Activated gamma-delta T cell treated with Interleukin-2 at 50 U/mL for 16 hours (primary cell): ENCODE data around the gene DEXI.
"Not testable (repeated sequence)": the region's sequence is repeated elsewhere in the genome, so short reads cannot be mapped to it uniquely, and the experiment has no call there.

Experiments used
- DNase-seq: peaks from one replicate; pipeline ENCODE4 v3.0.0-alpha.2; 2020

Gene DEXI

GRCh38 chr16:10925285-10925684, 17.0 kb downstream of the DEXI start:
- not testable (repeated sequence) for DNase-seq

GRCh38 chr16:10923650-10924214, 18.5 kb downstream of the DEXI start:
- DNase-seq, result no peak

DNA sequence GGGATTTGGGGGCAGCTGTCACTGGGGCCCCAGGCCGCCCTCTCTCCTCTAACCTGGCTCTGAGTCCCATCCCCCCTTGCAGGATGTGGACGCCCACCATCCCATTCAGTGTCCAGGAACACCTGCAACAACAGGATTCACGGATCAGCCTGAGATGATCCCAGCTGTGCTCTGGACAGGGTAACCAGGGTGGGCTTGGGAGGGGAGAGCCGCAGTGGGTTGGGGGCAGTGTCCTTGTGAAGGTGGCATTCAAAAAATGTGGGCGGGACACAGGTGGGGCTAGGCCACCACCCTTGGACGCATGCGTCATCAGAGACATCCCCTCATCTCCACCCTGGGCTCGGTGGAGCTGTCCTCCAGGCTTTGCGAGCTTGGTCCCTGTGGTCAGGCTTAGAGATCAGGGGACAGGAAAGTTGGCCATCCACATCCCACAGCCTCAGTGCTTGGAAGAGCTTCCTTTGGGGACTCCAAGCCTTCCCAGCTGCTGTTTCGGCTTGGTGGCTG, 19.1 kb downstream of the DEXI start:
- no peak for DNase-seq

- no peak for DNase-seq
Measured at GRCh38 chr16:10922328-10923145, 19.7 kb downstream of the DEXI start.

GRCh38 chr16:10921536-10922327, 20.5 kb downstream of the DEXI start:
- no peak for DNase-seq

DNA sequence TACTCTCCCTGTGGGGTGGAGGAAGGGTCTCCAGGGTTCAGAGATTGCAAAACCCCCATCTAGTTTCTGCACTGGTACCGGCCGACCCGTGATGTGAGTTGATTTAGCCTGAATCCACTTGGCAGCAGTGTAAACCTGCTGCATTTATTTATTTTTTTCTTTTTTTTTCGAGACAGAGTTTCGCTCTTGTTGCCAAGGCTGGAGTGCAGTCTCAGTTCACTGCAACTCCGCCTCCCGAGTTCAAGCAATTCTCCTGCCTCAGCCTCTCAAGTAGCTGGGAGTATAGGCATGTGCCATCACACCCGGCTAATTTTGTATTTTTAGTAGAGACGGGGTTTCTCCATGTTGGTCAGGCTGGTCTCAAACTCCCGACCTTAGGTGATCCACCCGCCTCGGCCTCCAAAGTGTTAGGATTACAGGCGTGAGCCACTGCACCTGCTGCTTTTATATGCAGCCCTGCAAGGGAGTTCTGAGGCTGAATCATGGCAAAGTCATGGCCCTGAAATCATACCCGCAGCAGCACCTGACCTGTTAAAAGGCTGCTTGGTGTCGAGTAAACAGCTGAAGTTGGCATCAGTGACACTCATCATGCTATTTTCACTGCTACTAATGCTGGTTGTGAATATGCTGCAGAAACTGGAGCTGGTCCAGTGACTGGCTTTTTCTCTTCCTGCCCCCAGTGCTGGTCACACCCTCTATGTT, 21.4 kb downstream of the DEXI start:
- no peak for DNase-seq

- DNase-seq, result no peak
Measured at GRCh38 chr16:10919003-10919351, 23.3 kb downstream of the DEXI start.

DNA sequence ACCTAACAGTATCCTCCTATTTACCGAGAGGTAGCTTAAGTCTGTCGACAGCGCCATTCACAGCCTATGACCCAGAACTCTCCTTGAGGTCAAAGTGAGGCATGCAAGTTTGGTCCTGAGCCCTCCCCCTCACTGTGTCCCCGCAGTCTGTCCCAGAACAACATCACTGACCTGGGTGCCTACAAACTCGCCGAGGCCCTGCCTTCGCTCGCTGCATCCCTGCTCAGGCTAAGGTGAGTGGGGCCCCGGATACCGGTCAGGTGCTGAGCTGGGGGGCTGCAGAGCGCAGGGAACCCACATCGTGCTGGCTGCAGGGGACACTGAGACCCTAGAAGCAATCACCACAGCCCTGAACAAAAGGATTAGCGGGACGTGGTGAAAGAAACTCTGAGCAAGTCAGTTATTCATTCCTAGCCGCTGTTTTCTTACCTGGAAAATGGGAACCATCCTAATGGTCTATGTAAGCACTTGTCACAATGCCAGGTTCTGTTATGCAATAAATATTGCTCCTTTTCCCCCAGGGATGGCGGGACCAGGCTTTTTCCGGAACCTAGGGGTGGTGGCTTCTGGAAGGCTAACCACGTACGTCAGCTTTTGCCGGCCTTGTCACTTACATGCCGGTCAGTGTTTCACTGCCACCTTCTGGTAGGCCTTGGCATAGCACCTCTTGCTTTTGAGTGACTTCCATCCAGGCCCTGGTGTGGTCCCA, 23.8 kb downstream of the DEXI start:
- DNase-seq, result peak; percentile 78

- DNase-seq, result no peak
Measured at GRCh38 chr16:10916534-10916933, 25.7 kb downstream of the DEXI start.

- DNase-seq, result no peak
Measured at GRCh38 chr16:10911267-10911666, 31.0 kb downstream of the DEXI start.

DNA sequence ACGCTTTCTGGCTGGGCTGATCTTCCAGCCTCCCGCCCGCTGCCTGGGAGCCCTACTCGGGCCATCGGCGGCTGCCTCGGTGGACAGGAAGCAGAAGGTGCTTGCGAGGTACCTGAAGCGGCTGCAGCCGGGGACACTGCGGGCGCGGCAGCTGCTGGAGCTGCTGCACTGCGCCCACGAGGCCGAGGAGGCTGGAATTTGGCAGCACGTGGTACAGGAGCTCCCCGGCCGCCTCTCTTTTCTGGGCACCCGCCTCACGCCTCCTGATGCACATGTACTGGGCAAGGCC, 34.6 kb downstream of the DEXI start:
- no peak for DNase-seq

GRCh38 chr16:10906914-10907756, 35.1 kb downstream of the DEXI start:
- no peak for DNase-seq

GRCh38 chr16:10906482-10906881, 35.8 kb downstream of the DEXI start:
- no peak for DNase-seq

DNA sequence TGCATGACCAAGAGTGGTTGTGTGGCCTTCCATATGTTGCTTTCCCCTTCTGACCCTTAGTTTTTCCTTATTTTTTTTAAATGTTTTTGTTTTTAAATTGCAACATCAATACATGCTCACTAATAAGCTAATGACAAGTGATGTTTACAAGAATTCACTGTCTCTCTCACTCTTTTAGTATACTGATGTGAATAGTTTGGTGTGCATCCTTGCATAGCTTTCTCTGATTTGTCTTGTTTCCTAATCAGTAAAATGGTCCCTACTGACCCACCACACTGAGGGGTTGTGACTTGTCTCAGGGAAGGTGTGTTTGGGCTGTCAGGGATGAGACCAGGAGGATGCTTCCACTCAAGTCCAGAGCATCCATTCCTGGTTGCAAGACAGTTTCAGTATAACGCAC, 39.3 kb downstream of the DEXI start:
- no peak for DNase-seq

DNA sequence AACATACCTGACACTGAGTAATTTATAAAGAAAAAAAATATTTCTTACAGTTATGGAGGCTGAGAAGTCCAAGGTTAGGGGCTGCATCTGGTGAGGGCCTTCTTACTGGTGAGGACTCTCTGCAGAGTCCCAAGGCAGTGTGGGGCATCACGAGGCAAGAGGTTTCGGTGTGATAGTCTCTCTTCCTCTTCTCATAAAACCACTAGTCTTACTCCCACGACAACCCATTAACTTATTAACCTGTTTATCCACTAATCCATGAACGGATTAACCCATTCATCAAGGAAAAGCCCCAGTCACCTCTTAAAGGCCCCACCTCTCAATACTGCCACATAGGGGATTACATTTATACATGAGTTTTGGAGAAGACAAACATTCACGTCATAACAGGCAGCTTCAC, 45.1 kb downstream of the DEXI start:
- no peak for DNase-seq

DNA sequence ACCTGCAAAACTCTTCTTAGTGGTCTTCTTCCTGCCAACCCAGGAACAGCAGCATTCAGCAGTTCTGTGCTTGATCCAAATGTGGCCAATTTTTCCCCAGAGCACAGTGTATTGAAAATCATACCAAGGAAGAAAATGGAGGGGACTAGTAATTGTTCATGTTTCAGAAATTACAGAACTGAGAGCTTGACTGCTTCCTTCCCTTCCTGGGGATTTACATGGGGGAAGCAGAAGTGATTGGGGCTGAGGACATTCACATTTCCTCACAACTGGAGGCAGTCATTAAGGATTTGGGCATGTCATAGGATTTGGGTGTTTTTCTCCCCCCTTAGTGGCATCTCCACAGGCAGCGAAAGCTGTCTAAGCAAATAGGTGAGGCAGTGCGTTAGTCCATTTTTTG, 45.5 kb downstream of the DEXI start:
- no peak for DNase-seq

- no peak for DNase-seq
Measured at GRCh38 chr16:10896165-10896564, 46.1 kb downstream of the DEXI start.

- peak; percentile 20 for DNase-seq
Measured at GRCh38 chr16:10895053-10895946, 47.0 kb downstream of the DEXI start.

DNA sequence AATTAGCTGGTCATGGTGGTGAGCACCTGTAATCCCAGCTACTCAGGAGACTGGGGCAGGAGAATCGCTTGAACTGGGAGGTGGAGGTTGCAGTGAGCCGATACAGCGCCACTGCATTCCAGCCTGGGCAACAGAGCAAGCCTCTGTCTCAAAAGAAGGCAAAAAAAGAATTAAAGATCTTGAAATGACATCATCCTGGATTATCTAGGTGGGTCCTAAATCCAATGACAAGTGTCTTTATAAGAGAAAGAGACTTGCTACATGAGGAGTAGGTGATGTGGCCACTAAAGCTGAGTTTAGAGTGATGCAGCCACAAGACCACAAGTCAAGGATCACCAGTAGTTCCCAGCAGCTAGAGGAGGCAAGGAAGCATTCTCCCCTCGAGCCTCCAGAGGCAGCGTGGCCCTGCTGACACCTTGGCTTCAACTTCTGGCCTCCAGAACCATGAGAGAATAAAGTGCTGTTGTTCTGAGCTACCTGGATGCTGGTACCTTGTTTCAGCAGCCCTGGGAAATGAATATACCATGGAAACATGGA, 49.4 kb downstream of the DEXI start:
- DNase-seq, result no peak

- DNase-seq, result no peak
Measured at GRCh38 chr16:10889855-10890254, 52.4 kb downstream of the DEXI start.
